GM19035 (cell line): Measurements from ENCODE around the gene LY9.
A peak's percentile ranks its signal among the peaks of the same experiment; 100 is the strongest.

Experiments used
- ATAC-seq: cut with Tn5 transposase; IDR thresholded peaks from one replicate; pipeline ENCODE4 v1.9.1; 2021; ENCODE audit not compliant: unreplicated experiment

LY9 gene

DNA sequence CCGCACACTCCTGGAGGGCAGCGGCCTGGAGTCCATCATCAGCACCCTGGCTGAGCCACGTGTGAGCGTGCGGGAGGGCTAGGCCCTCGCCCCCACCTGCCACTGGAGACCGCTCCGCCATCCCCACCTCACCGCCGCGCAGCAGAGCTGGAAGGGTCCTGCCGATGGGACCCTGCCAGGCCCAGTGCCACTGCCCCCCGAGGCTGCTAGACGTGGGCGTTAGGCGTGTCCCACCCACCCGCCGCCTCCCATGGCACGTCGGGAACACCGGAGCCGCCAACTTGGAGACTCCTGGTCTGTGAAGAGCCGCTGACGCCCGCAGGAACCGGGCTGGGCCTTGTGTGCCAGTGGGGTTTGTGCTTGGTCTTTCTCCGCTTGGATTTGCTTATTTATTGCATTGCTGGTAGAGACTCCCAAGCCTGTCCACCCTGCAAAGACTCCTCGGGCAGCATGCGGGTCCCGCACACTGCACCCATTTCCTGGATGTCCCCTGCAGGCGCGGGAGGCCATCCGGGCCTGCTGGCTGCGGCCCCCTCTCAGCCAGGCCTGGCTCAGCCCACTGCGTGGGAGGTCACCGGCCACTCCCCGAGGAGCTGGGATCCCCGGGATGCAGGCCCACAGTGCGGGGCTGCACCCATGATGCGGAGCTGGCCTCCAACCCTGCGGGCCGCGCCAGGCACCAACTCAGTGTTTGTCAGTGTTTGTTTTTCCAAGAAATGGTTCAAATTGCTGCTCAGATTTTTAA is 6.0 kb downstream of the LY9 start:
- ATAC-seq, result no peak

GRCh38 chr1:160806109-160806665 is 10.2 kb downstream of the LY9 start:
- ATAC-seq, result no peak

GRCh38 chr1:160806784-160807183 is 10.8 kb downstream of the LY9 start:
- ATAC-seq, result no peak

- no peak for ATAC-seq
Observed at GRCh38 chr1:160807247-160807646, 11.3 kb downstream of the LY9 start.

DNA sequence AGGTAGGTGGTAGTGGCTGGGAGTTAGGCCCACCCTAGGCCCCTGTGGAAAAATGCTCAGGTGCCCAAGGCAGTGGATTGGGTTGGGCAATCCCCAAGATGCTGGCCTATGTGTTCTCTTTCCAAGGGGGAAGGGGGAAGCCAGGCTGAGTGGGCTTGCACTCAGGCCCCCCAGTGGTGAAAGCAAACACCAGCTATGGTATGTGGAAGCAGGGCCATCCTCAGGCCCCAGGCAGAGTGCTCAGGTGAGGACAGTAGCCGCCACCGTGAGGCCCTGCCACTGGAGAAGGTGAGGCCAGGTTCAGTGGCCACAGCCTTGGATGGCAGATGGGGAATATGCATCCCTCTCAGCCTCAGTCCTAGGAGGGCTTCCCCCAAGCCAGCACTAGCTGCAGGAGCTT is 11.8 kb downstream of the LY9 start:
- ATAC-seq, result no peak

DNA sequence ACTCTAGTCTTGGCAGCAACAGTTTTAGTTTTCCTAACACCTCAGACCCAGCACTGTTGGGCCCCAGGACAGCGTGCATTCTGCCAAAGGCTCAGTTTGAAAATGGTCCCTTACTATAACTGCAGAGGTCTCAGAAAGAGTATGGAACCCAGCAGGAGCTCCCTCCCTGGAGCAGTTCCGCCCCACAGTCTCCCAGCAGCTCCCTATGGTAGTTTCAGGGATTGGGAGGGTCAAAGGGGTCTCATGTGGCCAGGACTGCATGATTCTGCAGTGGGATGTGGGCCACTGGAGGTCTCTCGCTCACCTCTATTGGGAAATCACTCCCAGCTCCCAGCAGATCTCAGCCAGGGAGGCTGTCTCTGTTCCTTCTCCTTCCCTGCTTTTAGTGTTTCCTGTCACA is 12.3 kb downstream of the LY9 start:
- no peak for ATAC-seq

- ATAC-seq, result no peak
Observed at GRCh38 chr1:160810486-160810885, 14.5 kb downstream of the LY9 start.

GRCh38 chr1:160811147-160811546 is 15.2 kb downstream of the LY9 start:
- no peak for ATAC-seq

DNA sequence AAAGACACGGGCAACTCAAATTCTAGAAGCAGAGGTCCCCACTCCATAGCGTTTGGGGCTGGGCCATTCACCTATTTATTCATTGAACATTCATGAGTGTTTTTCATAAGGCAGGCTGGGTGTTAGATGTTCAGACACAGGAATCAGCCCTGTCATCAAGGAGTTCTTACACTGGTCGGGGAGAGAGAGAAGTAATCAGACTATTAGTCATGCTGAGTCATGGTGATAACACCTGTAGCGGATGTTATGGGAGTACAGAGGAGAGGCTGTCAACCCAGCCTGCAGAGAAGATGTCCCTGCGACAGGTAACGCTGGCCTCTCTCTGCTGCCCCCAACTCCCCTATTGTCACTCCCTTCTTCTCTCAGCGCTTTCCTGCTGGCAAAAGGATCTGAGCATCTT is 17.2 kb downstream of the LY9 start:
- no peak for ATAC-seq

- ATAC-seq, result no peak
Observed at GRCh38 chr1:160814316-160814715, 18.3 kb downstream of the LY9 start.

DNA sequence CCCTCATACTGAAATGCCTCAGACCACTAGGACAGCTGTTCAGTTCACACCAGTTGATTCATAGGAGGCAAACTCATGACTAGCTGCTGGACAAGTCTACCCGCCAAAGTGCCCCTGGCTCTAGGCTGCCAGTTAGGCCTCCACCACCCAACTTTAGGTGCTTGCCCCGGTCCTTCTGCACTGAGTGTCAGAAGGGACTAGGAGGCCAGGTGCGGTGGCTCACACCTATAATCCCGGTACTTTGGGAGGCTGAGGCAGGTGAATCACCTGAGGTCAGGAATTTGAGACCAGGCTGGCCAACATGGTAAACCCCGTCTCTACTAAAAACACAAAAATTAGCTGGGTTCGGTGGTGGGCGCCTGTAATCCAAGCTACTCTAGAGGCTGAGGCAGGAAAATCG is 18.9 kb downstream of the LY9 start:
- ATAC-seq, result no peak

- no peak for ATAC-seq
Observed at GRCh38 chr1:160818207-160818937, 22.4 kb downstream of the LY9 start.

GRCh38 chr1:160819186-160819585 is 23.2 kb downstream of the LY9 start:
- ATAC-seq, result no peak

DNA sequence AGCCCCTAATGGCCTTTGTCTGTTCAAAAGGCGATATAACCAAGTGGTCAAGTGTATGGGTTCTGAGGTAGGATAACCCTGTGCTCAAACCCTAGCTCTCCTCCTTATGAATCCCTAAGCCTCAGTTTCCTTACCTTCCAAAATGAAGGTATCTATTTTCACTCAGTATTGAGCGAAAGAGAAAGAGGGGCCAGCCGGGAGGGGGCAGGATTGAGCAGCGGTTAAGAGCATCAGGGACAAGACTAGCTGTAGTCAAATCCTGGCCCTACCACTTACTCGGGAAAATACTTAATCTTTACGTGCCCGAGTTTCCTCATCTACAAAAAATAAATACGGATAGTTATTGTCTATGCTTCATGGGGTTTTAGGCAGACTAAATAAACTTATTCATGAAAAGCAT is 25.7 kb downstream of the LY9 start:
- ATAC-seq, result no peak

DNA sequence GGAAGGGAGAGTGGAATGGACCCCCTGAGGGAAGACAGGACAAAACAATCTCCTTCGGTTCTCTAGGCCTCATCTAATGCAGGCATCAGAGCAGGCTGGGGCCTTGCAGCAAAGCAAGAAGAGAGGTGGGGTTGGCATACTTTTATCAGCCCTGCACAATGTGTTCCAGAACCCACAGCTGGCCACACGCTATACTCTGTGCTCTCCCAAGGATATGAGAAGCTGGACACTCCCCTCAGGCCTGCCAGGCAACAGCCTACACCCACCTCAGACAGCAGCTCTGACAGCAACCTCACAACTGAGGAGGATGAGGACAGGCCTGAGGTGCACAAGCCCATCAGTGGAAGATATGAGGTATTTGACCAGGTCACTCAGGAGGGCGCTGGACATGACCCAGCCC is 27.3 kb downstream of the LY9 start:
- ATAC-seq, result no peak

- ATAC-seq, result no peak
Observed at GRCh38 chr1:160826546-160826945, 30.6 kb downstream of the LY9 start.

GRCh38 chr1:160827418-160827817 is 31.4 kb downstream of the LY9 start:
- no peak for ATAC-seq

DNA sequence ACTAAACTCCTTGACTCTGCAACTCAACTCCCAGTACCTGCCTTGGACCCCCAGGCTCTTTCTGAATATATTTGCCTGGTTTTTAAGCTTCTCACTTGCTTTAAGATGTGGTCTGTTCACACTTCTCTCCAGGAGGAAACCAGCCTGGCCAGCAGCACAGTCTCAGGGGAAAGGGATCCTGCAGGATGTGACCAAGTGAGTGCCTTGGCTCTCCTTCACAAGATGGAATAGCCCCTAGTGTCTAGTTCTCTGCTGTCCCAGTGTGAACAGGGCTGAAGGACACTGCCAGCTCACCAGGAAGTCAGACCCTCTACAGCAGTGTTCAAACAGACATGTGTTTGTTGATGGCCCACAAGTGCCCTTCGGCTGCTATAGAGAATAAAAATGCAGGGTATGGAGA is 33.8 kb downstream of the LY9 start:
- no peak for ATAC-seq

GRCh38 chr1:160830321-160831153 is 34.6 kb downstream of the LY9 start:
- ATAC-seq, result peak; percentile 60

GRCh38 chr1:160834945-160835565 is 39.1 kb downstream of the LY9 start:
- no peak for ATAC-seq

DNA sequence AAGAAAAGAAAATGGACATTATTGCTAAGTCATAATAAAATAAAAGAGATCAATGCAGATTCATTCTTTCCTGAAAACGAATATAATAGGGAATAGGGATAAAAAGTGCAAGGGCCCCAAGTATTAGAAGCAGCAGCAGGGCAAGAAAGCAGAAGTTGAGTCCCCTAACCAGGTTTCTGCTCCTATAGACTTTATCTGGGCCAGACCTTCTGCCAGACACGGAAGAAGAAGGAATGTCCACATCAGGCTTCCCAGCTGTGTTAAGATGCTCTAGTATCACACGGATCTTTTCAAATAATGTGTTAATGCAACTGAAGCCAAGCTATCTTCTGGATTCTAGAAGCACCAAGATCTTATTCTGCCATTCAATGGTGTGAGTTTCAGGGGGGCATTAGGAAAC is 39.8 kb downstream of the LY9 start:
- no peak for ATAC-seq
